Amygdala (tissue), 56 donors: ENCODE results near the gene HSD17B1.

Source experiments
- DNase-seq, 56 donors: peaks; one replicate each; lab custom pipeline; 2025; lab: John Stamatoyannopoulos, UW

The HSD17B1 gene

DNA sequence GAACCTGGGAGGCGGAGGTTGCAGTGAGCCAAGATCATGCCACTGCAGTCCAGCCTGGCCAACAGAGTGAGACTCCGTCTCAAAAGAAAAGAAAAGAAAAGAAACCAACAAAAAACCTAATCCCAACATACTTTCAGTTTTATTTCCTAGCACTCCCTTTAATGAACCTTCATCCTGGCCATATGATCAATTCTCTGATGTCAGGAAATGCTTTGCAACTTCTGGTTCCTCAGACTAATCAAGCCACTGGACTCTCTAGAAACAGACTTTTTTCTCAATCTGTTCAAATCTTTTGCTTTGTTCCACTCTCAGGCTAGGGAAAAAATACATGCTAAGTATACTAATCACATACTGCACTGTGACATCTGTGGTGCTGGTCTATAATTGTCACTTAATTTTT, 38.2 kb downstream of the HSD17B1 start:
- DNase-seq, result no peak

DNA sequence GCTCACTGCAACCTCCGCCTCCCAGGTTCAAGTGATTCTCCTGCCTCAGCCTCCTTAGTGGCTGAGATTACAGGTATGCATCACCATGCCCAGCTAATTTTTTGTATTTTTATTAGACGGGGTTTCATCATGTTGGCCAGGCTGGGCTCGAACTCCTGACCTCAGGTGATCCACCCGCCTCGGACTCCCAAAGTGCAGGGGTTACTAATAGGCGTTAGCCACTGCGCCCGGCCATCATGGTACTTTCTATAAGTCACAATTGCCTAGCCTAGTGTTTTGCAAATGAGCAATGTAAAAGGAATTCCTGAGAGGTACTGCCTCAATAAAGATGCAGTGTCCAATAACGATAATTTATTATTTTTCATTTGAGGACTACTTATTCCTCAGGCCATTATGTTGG, 38.7 kb downstream of the HSD17B1 start:
- DNase-seq, result no peak

DNA sequence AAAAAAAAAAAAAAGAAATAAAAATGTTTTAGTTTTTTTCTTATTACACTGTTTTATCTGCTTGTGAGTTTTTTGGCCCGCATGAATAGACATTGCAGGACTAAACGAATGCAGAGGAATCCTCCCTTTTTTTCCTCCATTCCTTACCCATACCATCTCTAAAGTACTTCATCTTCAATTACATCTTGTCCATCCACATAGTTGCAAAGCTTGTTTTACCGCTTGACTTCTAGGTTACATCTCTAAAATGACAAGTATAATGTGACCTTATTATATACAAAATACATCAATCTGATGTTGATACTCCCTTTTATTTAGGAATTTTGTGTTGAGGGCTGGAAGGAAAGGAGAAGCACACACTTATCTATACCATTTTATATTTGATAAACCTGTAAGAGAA, 43.7 kb downstream of the HSD17B1 start:
- DNase-seq, result no peak

DNA sequence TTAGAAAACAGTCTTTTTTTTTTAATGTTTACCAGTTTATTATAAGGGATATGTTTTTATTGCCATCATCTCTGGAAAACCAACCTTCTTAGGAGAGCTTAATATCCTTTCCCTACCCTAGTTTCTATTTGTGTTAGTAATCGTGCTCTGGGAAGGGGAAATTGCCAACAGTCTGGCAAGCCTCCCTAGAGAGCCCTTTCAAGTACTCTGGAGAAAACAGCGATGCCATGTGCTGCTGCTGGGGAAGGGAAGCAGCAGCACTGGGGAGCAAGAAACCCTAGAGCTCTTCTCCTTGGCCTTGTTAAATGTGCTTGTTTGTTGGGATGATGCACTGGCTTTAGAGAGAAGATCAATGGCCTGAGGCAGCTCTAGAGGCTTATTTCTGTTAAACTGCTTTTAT, 46.2 kb downstream of the HSD17B1 start:
- DNase-seq, result peak in 12 of 56 donors; percentile 4 to 57 (median 16)

DNA sequence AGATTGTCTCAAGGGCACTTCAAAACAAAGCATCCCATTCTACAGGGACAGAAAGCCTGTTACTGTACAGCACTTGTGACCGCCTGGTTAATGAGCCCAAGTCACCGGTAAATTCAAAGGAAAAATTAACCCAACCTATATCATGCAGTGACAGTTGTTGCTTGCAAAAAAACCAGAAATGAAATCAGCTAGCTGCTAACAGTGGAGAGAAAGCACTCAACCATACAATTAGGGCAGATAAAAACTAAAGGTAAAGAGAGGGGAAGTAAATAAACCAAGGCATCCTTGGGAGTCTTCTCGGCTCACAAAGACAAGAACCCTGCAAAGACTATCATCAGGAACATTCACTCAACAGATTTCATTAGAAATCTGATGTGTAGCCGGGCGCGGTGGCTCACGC, 50.6 kb downstream of the HSD17B1 start:
- no peak for DNase-seq
